ENCODE results near the gene COL26A1.

COL26A1 gene

DNA sequence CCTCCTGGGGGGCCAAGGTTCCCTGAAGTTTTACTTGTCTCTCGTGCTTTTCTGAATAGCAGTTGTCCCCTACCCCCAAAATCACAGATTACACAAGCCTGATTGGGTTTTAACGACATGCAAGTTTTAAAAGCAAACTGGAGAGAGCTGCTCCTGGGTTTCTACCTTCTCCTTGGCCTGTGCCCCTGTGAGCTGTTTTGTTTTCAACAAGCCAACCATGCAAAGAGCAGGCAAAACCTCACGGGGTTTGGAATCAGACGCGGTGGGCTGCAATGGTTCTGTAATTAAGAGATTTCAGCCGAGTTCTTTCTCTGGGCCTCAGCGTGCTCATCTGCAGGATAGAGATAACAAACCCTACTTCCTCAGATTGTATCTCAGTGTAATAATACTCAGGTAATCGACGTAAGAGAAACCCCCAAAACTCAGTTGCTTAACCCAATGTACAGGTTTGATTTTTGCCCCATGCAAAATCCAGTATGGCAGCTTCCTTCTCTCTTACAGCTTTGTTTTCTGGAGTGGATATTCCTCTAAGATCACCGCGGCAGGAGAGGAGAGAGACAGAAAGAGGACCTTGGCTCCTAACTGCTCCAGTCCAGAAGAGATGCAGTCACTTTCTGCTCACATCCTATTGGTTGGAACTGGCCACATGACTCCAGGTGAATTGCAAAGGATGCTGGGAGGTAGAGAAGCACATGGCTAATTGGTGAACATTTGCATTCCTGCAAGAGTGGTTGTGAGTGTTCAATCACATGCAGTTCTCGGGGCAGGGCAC, 224.4 kb downstream of the COL26A1 start:
- Histone ChIP-seq H3K27ac (ENCODE audit: low read depth, low read length) (no peak overlapping the region), H3K56ac (ENCODE audit: low read length) (no peak overlapping the region), H3K27me3 (ENCODE audit: insufficient read depth, low read length, poor library complexity) (no peaks in the 10 kb centered on the region), H3K9ac (ENCODE audit: low read length) (no peak overlapping the region), H3K79me2 (ENCODE audit: control insufficient read depth, insufficient read depth, low read length) (no peaks in the 10 kb centered on the region), H3K4ac (ENCODE audit: low read depth, low read length) (no peak overlapping the region), H2BK5ac (ENCODE audit: low read length) (no peak overlapping the region), H4K8ac (ENCODE audit: low read depth, low read length) (no peak overlapping the region), H3K18ac (ENCODE audit: low read length) (no peak overlapping the region), H2AK5ac (ENCODE audit: low read length) (no peak overlapping the region), H4K5ac (ENCODE audit: low read length) (no peak overlapping the region), H2BK120ac (ENCODE audit: low read depth, low read length) (no peak overlapping the region), H3K36me3 (ENCODE audit: control insufficient read depth, insufficient read depth, low read length) (no peaks in the 10 kb centered on the region), H3K79me1 (ENCODE audit: low read length) (no peaks in the 10 kb centered on the region), H3K4me2 (ENCODE audit: low read length) (no peak overlapping the region), H3K23ac (ENCODE audit: low read length) (no peak overlapping the region), H3K4me1 (ENCODE audit: control insufficient read depth, low read depth, low read length) (no peaks in the 10 kb centered on the region), H2BK15ac (replicated peaks; ENCODE audit: low read depth) (no peak overlapping the region), H3K4me3 (ENCODE audit: low read length) (no peak overlapping the region)
- WGBS (ENCODE audit: extremely low coverage, insufficient coverage, low lambda C conversion rate), result no CpG with 5 or more reads among the region's 12 CpGs
- no peak for DNase-seq

GRCh38 chr7:101588131-101588935, 225.7 kb downstream of the COL26A1 start:
- no CpG with 5 or more reads among the region's 9 CpGs for WGBS (ENCODE audit: extremely low coverage, insufficient coverage, low lambda C conversion rate)
- no peaks in the 10 kb centered on the region for H3K79me2 ChIP-seq (ENCODE audit: control insufficient read depth, insufficient read depth, low read length)

GRCh38 chr7:101589052-101589451, 226.4 kb downstream of the COL26A1 start:
- no peak overlapping the region for H4K5ac ChIP-seq (ENCODE audit: low read length)
- H3K79me2 ChIP-seq (ENCODE audit: control insufficient read depth, insufficient read depth, low read length), result no peaks in the 10 kb centered on the region
- H3K4me3 ChIP-seq (ENCODE audit: low read length), result no peak overlapping the region
- no peak overlapping the region for H2BK5ac ChIP-seq (ENCODE audit: low read length)
- DNase-seq, result no peak
- no peak overlapping the region for H3K4ac ChIP-seq (ENCODE audit: low read depth, low read length)
- H3K27me3 ChIP-seq (ENCODE audit: insufficient read depth, low read length, poor library complexity), result no peaks in the 10 kb centered on the region
- H2BK120ac ChIP-seq (ENCODE audit: low read depth, low read length), result no peak overlapping the region
- H2BK15ac ChIP-seq (replicated peaks; ENCODE audit: low read depth), result no peak overlapping the region
- no peak overlapping the region for H2AK5ac ChIP-seq (ENCODE audit: low read length)
- H3K79me1 ChIP-seq (ENCODE audit: low read length), result no peaks in the 10 kb centered on the region
- H3K4me1 ChIP-seq (ENCODE audit: control insufficient read depth, low read depth, low read length), result no peaks in the 10 kb centered on the region
- H3K23ac ChIP-seq (ENCODE audit: low read length), result no peak overlapping the region
- no peak overlapping the region for H3K4me2 ChIP-seq (ENCODE audit: low read length)
- WGBS (ENCODE audit: extremely low coverage, insufficient coverage, low lambda C conversion rate), result no CpG with 5 or more reads among the region's 5 CpGs
- no peak overlapping the region for H3K27ac ChIP-seq (ENCODE audit: low read depth, low read length)
- H4K8ac ChIP-seq (ENCODE audit: low read depth, low read length), result no peak overlapping the region
- no peaks in the 10 kb centered on the region for H3K36me3 ChIP-seq (ENCODE audit: control insufficient read depth, insufficient read depth, low read length)
- H3K56ac ChIP-seq (ENCODE audit: low read length), result no peak overlapping the region
- H3K9ac ChIP-seq (ENCODE audit: low read length), result no peak overlapping the region
- no peak overlapping the region for H3K18ac ChIP-seq (ENCODE audit: low read length)

More at GRCh38 chr7:101588131-101588935, 225.7 kb downstream of the COL26A1 start:
- Histone ChIP-seq H3K18ac (ENCODE audit: low read length) (no peak overlapping the region), H4K5ac (ENCODE audit: low read length) (no peak overlapping the region), H2BK5ac (ENCODE audit: low read length) (no peak overlapping the region), H3K27me3 (ENCODE audit: insufficient read depth, low read length, poor library complexity) (no peaks in the 10 kb centered on the region), H3K4me1 (ENCODE audit: control insufficient read depth, low read depth, low read length) (no peaks in the 10 kb centered on the region), H3K4me3 (ENCODE audit: low read length) (no peak overlapping the region), H2BK15ac (replicated peaks; ENCODE audit: low read depth) (no peak overlapping the region), H4K8ac (ENCODE audit: low read depth, low read length) (no peak overlapping the region), H2BK120ac (ENCODE audit: low read depth, low read length) (no peak overlapping the region), H3K23ac (ENCODE audit: low read length) (no peak overlapping the region), H3K4me2 (ENCODE audit: low read length) (no peak overlapping the region), H3K56ac (ENCODE audit: low read length) (no peak overlapping the region), H3K4ac (ENCODE audit: low read depth, low read length) (no peak overlapping the region), H2AK5ac (ENCODE audit: low read length) (no peak overlapping the region), H3K9ac (ENCODE audit: low read length) (no peak overlapping the region), H3K27ac (ENCODE audit: low read depth, low read length) (no peak overlapping the region), H3K79me1 (ENCODE audit: low read length) (no peaks in the 10 kb centered on the region), H3K36me3 (ENCODE audit: control insufficient read depth, insufficient read depth, low read length) (no peaks in the 10 kb centered on the region)
- DNase-seq, result no peak

GRCh38 chr7:101589976-101590662, 227.4 kb downstream of the COL26A1 start:
- no peak overlapping the region for H3K9ac ChIP-seq (ENCODE audit: low read length)
- no peak overlapping the region for H2BK120ac ChIP-seq (ENCODE audit: low read depth, low read length)
- H2AK5ac ChIP-seq (ENCODE audit: low read length), result no peak overlapping the region
- H3K18ac ChIP-seq (ENCODE audit: low read length), result no peak overlapping the region
- no CpG with 5 or more reads among the region's 15 CpGs for WGBS (ENCODE audit: extremely low coverage, insufficient coverage, low lambda C conversion rate)
- H3K79me1 ChIP-seq (ENCODE audit: low read length), result no peaks in the 10 kb centered on the region
- DNase-seq, result no peak
- H4K8ac ChIP-seq (ENCODE audit: low read depth, low read length), result no peak overlapping the region
- no peak overlapping the region for H3K4ac ChIP-seq (ENCODE audit: low read depth, low read length)
- no peaks in the 10 kb centered on the region for H3K4me1 ChIP-seq (ENCODE audit: control insufficient read depth, low read depth, low read length)
- no peak overlapping the region for H3K27ac ChIP-seq (ENCODE audit: low read depth, low read length)
- no peak overlapping the region for H2BK15ac ChIP-seq (replicated peaks; ENCODE audit: low read depth)
- H3K36me3 ChIP-seq (ENCODE audit: control insufficient read depth, insufficient read depth, low read length), result no peaks in the 10 kb centered on the region
- no peaks in the 10 kb centered on the region for H3K79me2 ChIP-seq (ENCODE audit: control insufficient read depth, insufficient read depth, low read length)
- no peak overlapping the region for H3K56ac ChIP-seq (ENCODE audit: low read length)
- H3K4me3 ChIP-seq (ENCODE audit: low read length), result no peak overlapping the region
- no peak overlapping the region for H2BK5ac ChIP-seq (ENCODE audit: low read length)
- H4K5ac ChIP-seq (ENCODE audit: low read length), result no peak overlapping the region
- no peaks in the 10 kb centered on the region for H3K27me3 ChIP-seq (ENCODE audit: insufficient read depth, low read length, poor library complexity)
- H3K4me2 ChIP-seq (ENCODE audit: low read length), result no peak overlapping the region
- no peak overlapping the region for H3K23ac ChIP-seq (ENCODE audit: low read length)

- Histone ChIP-seq H2BK5ac (ENCODE audit: low read length) (no peak overlapping the region), H3K23ac (ENCODE audit: low read length) (no peak overlapping the region), H3K27ac (ENCODE audit: low read depth, low read length) (no peak overlapping the region), H3K4me3 (ENCODE audit: low read length) (no peak overlapping the region), H3K56ac (ENCODE audit: low read length) (no peak overlapping the region), H3K4ac (ENCODE audit: low read depth, low read length) (no peak overlapping the region), H4K5ac (ENCODE audit: low read length) (no peak overlapping the region), H4K8ac (ENCODE audit: low read depth, low read length) (no peak overlapping the region), H2BK120ac (ENCODE audit: low read depth, low read length) (no peak overlapping the region), H3K9ac (ENCODE audit: low read length) (no peak overlapping the region), H3K4me2 (ENCODE audit: low read length) (no peak overlapping the region), H3K79me1 (ENCODE audit: low read length) (no peaks in the 10 kb centered on the region), H3K36me3 (ENCODE audit: control insufficient read depth, insufficient read depth, low read length) (no peaks in the 10 kb centered on the region), H2BK15ac (replicated peaks; ENCODE audit: low read depth) (no peak overlapping the region), H3K79me2 (ENCODE audit: control insufficient read depth, insufficient read depth, low read length) (no peaks in the 10 kb centered on the region), H2AK5ac (ENCODE audit: low read length) (no peak overlapping the region), H3K27me3 (ENCODE audit: insufficient read depth, low read length, poor library complexity) (no peaks in the 10 kb centered on the region), H3K4me1 (ENCODE audit: control insufficient read depth, low read depth, low read length) (no peaks in the 10 kb centered on the region), H3K18ac (ENCODE audit: low read length) (no peak overlapping the region)
- no CpG with 5 or more reads among the region's 18 CpGs for WGBS (ENCODE audit: extremely low coverage, insufficient coverage, low lambda C conversion rate)
- no peak for DNase-seq
These were observed 228.2 kb downstream of the COL26A1 start for GRCh38 chr7:101590663-101591435.

Data from mesendoderm (in vitro differentiated cells).